Stimulated activated CD8-positive, alpha-beta memory T cell treated with anti-CD3 and anti-CD28 coated beads, Interleukin-12 subunit alpha, Interleukin-12 subunit beta, amount 100 ng/mL, for 24 hours (primary cell): ENCODE measurements around the gene ELMO1.

Source experiments
- DNase-seq: peaks from one replicate; pipeline ENCODE4 v3.0.0-alpha.2; 2020; ENCODE audit errors: extremely low read depth

Gene ELMO1

GRCh38 chr7:37448636-37449361 is at the start of gene ELMO1:
Gene ELMO1, minus strand, starts transcription at chr7:37448864. Its CDS starts 106,174 bp downstream, at chr7:37342690.
- DNase-seq, result peak; percentile 40

- DNase-seq, result no peak
Measured at GRCh38 chr7:37497576-37497975, 48.9 kb upstream of the ELMO1 start.

- DNase-seq, result no peak
Measured at GRCh38 chr7:37495574-37496184, 47.0 kb upstream of the ELMO1 start.

- no peak for DNase-seq
Measured at GRCh38 chr7:37494926-37495325, 46.3 kb upstream of the ELMO1 start.

- DNase-seq, result no peak
Measured at GRCh38 chr7:37493810-37494209, 45.1 kb upstream of the ELMO1 start.

GRCh38 chr7:37493123-37493522 is 44.5 kb upstream of the ELMO1 start:
- DNase-seq, result no peak

GRCh38 chr7:37491919-37492694 is 43.4 kb upstream of the ELMO1 start:
- DNase-seq, result no peak

GRCh38 chr7:37489703-37490102 is 41.0 kb upstream of the ELMO1 start:
- no peak for DNase-seq

- no peak for DNase-seq
Measured at GRCh38 chr7:37488163-37488764, 39.6 kb upstream of the ELMO1 start.

GRCh38 chr7:37484426-37485073 is 35.9 kb upstream of the ELMO1 start:
- no peak for DNase-seq

GRCh38 chr7:37483627-37484026 is 35.0 kb upstream of the ELMO1 start:
- no peak for DNase-seq

GRCh38 chr7:37482953-37483352 is 34.3 kb upstream of the ELMO1 start:
- DNase-seq, result no peak

- DNase-seq, result no peak
Measured at GRCh38 chr7:37482505-37482904, 33.8 kb upstream of the ELMO1 start.

- no peak for DNase-seq
Measured at GRCh38 chr7:37481722-37482288, 33.1 kb upstream of the ELMO1 start.

GRCh38 chr7:37481154-37481553 is 32.5 kb upstream of the ELMO1 start:
- no peak for DNase-seq

GRCh38 chr7:37480041-37481031 is 31.7 kb upstream of the ELMO1 start:
- no peak for DNase-seq

GRCh38 chr7:37476881-37477450 is 28.3 kb upstream of the ELMO1 start:
- no peak for DNase-seq

GRCh38 chr7:37476428-37476827 is 27.8 kb upstream of the ELMO1 start:
- DNase-seq, result no peak

- no peak for DNase-seq
Measured at GRCh38 chr7:37475646-37476045, 27.0 kb upstream of the ELMO1 start.

GRCh38 chr7:37471619-37472018 is 23.0 kb upstream of the ELMO1 start:
- DNase-seq, result no peak
